ENCODE results near the gene PTPRM. TPM values are rescaled to one million over a fixed set of nuclear protein-coding genes. Genes with fewer than 3 reads are reported as not detected.

Gene PTPRM
- total and polyA plus RNA-seq, 2 of the 8 experiments (the other 6 are each of a cell fraction or from before 2014, with no cell fraction given) = 4.1 to 7.0 TPM

DNA sequence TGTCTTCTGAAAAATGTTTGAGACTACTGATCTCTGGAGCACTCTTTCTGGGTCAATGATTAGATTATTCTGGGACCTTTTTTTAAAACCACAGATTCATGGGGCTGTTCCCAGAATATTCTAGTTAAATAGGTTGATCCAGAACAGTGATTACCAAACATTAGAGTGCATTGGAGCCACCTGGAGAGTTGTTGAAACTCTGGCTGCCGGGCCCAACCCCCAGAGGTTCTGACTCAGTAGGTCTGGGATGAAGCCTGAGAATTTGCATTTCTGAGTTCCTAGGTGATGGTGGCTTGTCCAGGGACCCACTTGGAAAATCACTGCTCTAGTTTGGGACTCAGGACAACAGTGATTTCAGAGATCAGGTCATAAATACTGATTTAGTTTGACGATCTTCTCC lies 197.3 kb downstream of the PTPRM start (continued):
- TF ChIP-seq KDM5A (IDR thresholded peaks at IDR 0.05; ENCODE audit: low read length) (no peak), YY1 (IDR thresholded peaks at IDR 0.05; ENCODE audit: low read depth, low read length) (no peak), TAF1 (IDR thresholded peaks at IDR 0.05; ENCODE audit: low read depth, low read length) (no peak)
